ENCODE results near the gene ZNF485. TPM values are rescaled to one million over a fixed set of nuclear protein-coding genes. Genes with fewer than 3 reads are reported as not detected.
"Not testable (repeated sequence)": the region's sequence is repeated elsewhere in the genome, so short reads cannot be mapped to it uniquely, and the experiment has no call there.

Gene ZNF485
- total and polyA plus RNA-seq, 7 donors: 3.1 to 8.2 (median 4.0) TPM

- intact Hi-C loops (cut with DNase I): no loop called here
- WGBS, 3 donors: 43 to 53% (median 48%) methylated on average over 2 of the region's 2 CpGs
- Histone ChIP-seq H3K36me3 (ENCODE audit: insufficient read depth in 1 of 2, low read depth in 1 of 2) (no peaks in the 10 kb centered on the region), H3K27ac (no peak overlapping the region), H3K27me3 (ENCODE audit: insufficient read depth in 3 of 3, low read length in 2 of 3) (no peaks in the 10 kb centered on the region), H3K4me3 (no peak overlapping the region), H3K9me3 (no peaks in the 10 kb centered on the region), H3K4me1 (no peaks in the 10 kb centered on the region)
- no peak for TF ChIP-seq CTCF (IDR thresholded peaks at IDR 0.05)
- no peak for DNase-seq
- no peak for ATAC-seq
Measured at GRCh38 chr10:43598446-43598845, 7.8 kb upstream of the ZNF485 start.

- no peak overlapping the region for H3K27ac ChIP-seq
- ATAC-seq: no peak
- intact Hi-C loops (cut with DNase I): no loop called here
- H3K4me3 ChIP-seq: no peak overlapping the region
- TF ChIP-seq CTCF (IDR thresholded peaks at IDR 0.05): no peak
- DNase-seq: no peak
- no peaks in the 10 kb centered on the region for H3K27me3 ChIP-seq (ENCODE audit: insufficient read depth in 3 of 3, low read length in 2 of 3)
- H3K9me3 ChIP-seq: no peaks in the 10 kb centered on the region
- no peaks in the 10 kb centered on the region for H3K4me1 ChIP-seq
- H3K36me3 ChIP-seq (ENCODE audit: insufficient read depth in 1 of 2, low read depth in 1 of 2): no peaks in the 10 kb centered on the region
- WGBS, 3 donors: 67 to 81% (median 78%) methylated on average over 2 of the region's 2 CpGs
Measured at GRCh38 chr10:43599333-43599732, 6.9 kb upstream of the ZNF485 start.

- DNase-seq; H3K9me3 ChIP-seq; H3K4me3 ChIP-seq; H3K27ac ChIP-seq; H3K36me3 ChIP-seq (ENCODE audit: insufficient read depth in 1 of 2, low read depth in 1 of 2); H3K4me1 ChIP-seq; H3K27me3 ChIP-seq (ENCODE audit: insufficient read depth in 3 of 3, low read length in 2 of 3); ATAC-seq; intact Hi-C loops (cut with DNase I): not testable (repeated sequence)
- WGBS, 3 donors: 86 to 92% (median 91%) methylated on average over 6 of the region's 6 CpGs
Measured at GRCh38 chr10:43601576-43601975, 4.7 kb upstream of the ZNF485 start.

- Histone ChIP-seq H3K4me3 (peak overlapping the region; percentile 90), H3K27me3 (ENCODE audit: insufficient read depth in 3 of 3, low read length in 2 of 3) (no peaks in the 10 kb centered on the region), H3K4me1 (no peaks in the 10 kb centered on the region), H3K9me3 (no peaks in the 10 kb centered on the region), H3K36me3 (ENCODE audit: insufficient read depth in 1 of 2, low read depth in 1 of 2) (peaks cover 3 to 28% of the 10 kb centered on the region in 2 donors), H3K27ac (peak overlapping the region; percentile 88)
- intact Hi-C loops (cut with DNase I): loop anchor here in 1 of 2 donors (5.0 kb wide), 1 partner anchor 41 kb away; the partner anchor contains the start of gene ZNF32
- no peak for TF ChIP-seq CTCF (IDR thresholded peaks at IDR 0.05)
- no peak for DNase-seq
- ATAC-seq: peak in 3 of 4 donors; percentile 12 to 63 (median 29)
- 54 to 60% (median 57%) methylated on average over 12 of the region's 12 CpGs for WGBS, 3 donors
Measured at GRCh38 chr10:43605850-43606322, 352 bp upstream of the ZNF485 start.

- intact Hi-C loops (cut with DNase I): loop anchor here in 1 of 2 donors (5.0 kb wide), 1 partner anchor 40 kb away; the partner anchor contains the start of gene ZNF32
- Histone ChIP-seq H3K27ac (peak overlapping the region; percentile 88), H3K27me3 (ENCODE audit: insufficient read depth in 3 of 3, low read length in 2 of 3) (no peaks in the 10 kb centered on the region), H3K36me3 (ENCODE audit: insufficient read depth in 1 of 2, low read depth in 1 of 2) (peaks cover 3 to 38% of the 10 kb centered on the region in 2 donors), H3K4me3 (peak overlapping the region; percentile 90), H3K9me3 (no peaks in the 10 kb centered on the region), H3K4me1 (no peaks in the 10 kb centered on the region)
- ATAC-seq: no peak
- DNase-seq: no peak
- no peak for TF ChIP-seq CTCF (IDR thresholded peaks at IDR 0.05)
- 73 to 81% (median 76%) methylated on average over 10 of the region's 10 CpGs for WGBS, 3 donors
Measured at GRCh38 chr10:43607199-43607573, 948 bp downstream of the ZNF485 start.

Measured in psoas muscle (tissue), 8 donors.